Esophagus muscularis mucosa (tissue), 3 donors: ENCODE measurements around the gene CUX1.

ENCODE experiments used
- CTCF ChIP-seq, 3 experiments: fragments of 200-600 bp in 2 of 3; fragments of 450-650 bp in 1 of 3; sonication (generic) in 2 of 3; IDR thresholded peaks; one replicate each; pipeline ENCODE4 v1.5.1; 2017 to 2019; ENCODE audit warnings: antibody characterized with exemption in 3 of 3, mild to moderate bottlenecking in 2 of 3, moderate library complexity in 1 of 3
- EP300 ChIP-seq: sonication (generic); formaldehyde crosslinking; IDR thresholded peaks from one replicate; pipeline ENCODE4 v1.6.1; 2017; ENCODE audit warnings: antibody characterized with exemption

GRCh38 chr7:101919363-101920115, 102.1 kb downstream of the CUX1 start:
- TF ChIP-seq EP300 (no peak), CTCF (IDR thresholded peaks at IDR 0.05) (no peak)
